ENCODE results near the gene PAPSS2. TPM values are rescaled to one million over a fixed set of nuclear protein-coding genes. Genes with fewer than 3 reads are reported as not detected.

Gene PAPSS2
- total and polyA plus RNA-seq, 5 donors from 2014 or later = 0.07 to 0.14 (median 0.08) TPM; not detected in 2

- Mint-ChIP-seq H3K36me3 (no peaks in the 10 kb centered on the region), H3K4me1 (no peaks in the 10 kb centered on the region), H3K27ac (no peak overlapping the region), H3K4me3 (no peak overlapping the region), H3K27me3 (peaks cover 13% of the 10 kb centered on the region), H3K9me3 (no peaks in the 10 kb centered on the region)
- ATAC-seq (ENCODE audit: low read depth in 2 of 2) = no peak
- Histone ChIP-seq H3K27me3 (ENCODE audit: control insufficient read depth, insufficient read depth, low read length) (peaks cover 6% of the 10 kb centered on the region), H3K27ac (ENCODE audit: insufficient read depth, low read length, poor library complexity, severe bottlenecking) (no peak overlapping the region), H3K4me1 (ENCODE audit: control insufficient read depth, insufficient read depth, low read length, poor library complexity, severe bottlenecking) (no peaks in the 10 kb centered on the region), H3K36me3 (ENCODE audit: control insufficient read depth, insufficient read depth, low read length) (no peaks in the 10 kb centered on the region), H3K4me3 (ENCODE audit: low read depth, low read length) (no peak overlapping the region), H3K9me3 (ENCODE audit: control insufficient read depth in 2 of 2, low read length in 2 of 2) (no peaks in the 10 kb centered on the region)
- no peak for DNase-seq
Observed at GRCh38 chr10:87692956-87693484, 33.3 kb downstream of the PAPSS2 start.

- no peaks in the 10 kb centered on the region for H3K36me3 ChIP-seq (ENCODE audit: control insufficient read depth, insufficient read depth, low read length)
- no peak for DNase-seq
- no peaks in the 10 kb centered on the region for H3K4me1 ChIP-seq (ENCODE audit: control insufficient read depth, insufficient read depth, low read length, poor library complexity, severe bottlenecking)
- no peak overlapping the region for H3K4me3 ChIP-seq (ENCODE audit: low read depth, low read length)
- ATAC-seq (ENCODE audit: low read depth in 2 of 2) = no peak
- Mint-ChIP-seq H3K4me3 (no peak overlapping the region), H3K27me3 (peaks cover 22% of the 10 kb centered on the region), H3K4me1 (no peaks in the 10 kb centered on the region), H3K36me3 (no peaks in the 10 kb centered on the region), H3K9me3 (no peaks in the 10 kb centered on the region), H3K27ac (no peak overlapping the region)
- no peak overlapping the region for H3K27ac ChIP-seq (ENCODE audit: insufficient read depth, low read length, poor library complexity, severe bottlenecking)
- H3K27me3 ChIP-seq (ENCODE audit: control insufficient read depth, insufficient read depth, low read length) = peaks cover 6% of the 10 kb centered on the region
- no peaks in the 10 kb centered on the region for H3K9me3 ChIP-seq (ENCODE audit: control insufficient read depth in 2 of 2, low read length in 2 of 2)
Observed at GRCh38 chr10:87694011-87694794, 34.5 kb downstream of the PAPSS2 start.

- Mint-ChIP-seq H3K27ac (no peak overlapping the region), H3K27me3 (peaks cover 24% of the 10 kb centered on the region), H3K4me1 (no peaks in the 10 kb centered on the region), H3K4me3 (no peak overlapping the region), H3K36me3 (no peaks in the 10 kb centered on the region), H3K9me3 (no peaks in the 10 kb centered on the region)
- H3K4me1 ChIP-seq (ENCODE audit: control insufficient read depth, insufficient read depth, low read length, poor library complexity, severe bottlenecking) = no peaks in the 10 kb centered on the region
- peaks cover 6% of the 10 kb centered on the region for H3K27me3 ChIP-seq (ENCODE audit: control insufficient read depth, insufficient read depth, low read length)
- H3K27ac ChIP-seq (ENCODE audit: insufficient read depth, low read length, poor library complexity, severe bottlenecking) = no peak overlapping the region
- H3K9me3 ChIP-seq (ENCODE audit: control insufficient read depth in 2 of 2, low read length in 2 of 2) = no peaks in the 10 kb centered on the region
- H3K36me3 ChIP-seq (ENCODE audit: control insufficient read depth, insufficient read depth, low read length) = no peaks in the 10 kb centered on the region
- ATAC-seq (ENCODE audit: low read depth in 2 of 2) (no peak), DNase-seq (no peak)
- no peak overlapping the region for H3K4me3 ChIP-seq (ENCODE audit: low read depth, low read length)
Observed at GRCh38 chr10:87695074-87695473, 35.4 kb downstream of the PAPSS2 start.

- DNase-seq (no peak), ATAC-seq (ENCODE audit: low read depth in 2 of 2) (no peak)
- Mint-ChIP-seq H3K27ac (no peak overlapping the region), H3K27me3 (peaks cover 34% of the 10 kb centered on the region), H3K9me3 (no peaks in the 10 kb centered on the region), H3K36me3 (no peaks in the 10 kb centered on the region), H3K4me3 (no peak overlapping the region), H3K4me1 (no peaks in the 10 kb centered on the region)
- Histone ChIP-seq H3K4me3 (ENCODE audit: low read depth, low read length) (no peak overlapping the region), H3K36me3 (ENCODE audit: control insufficient read depth, insufficient read depth, low read length) (no peaks in the 10 kb centered on the region), H3K27me3 (ENCODE audit: control insufficient read depth, insufficient read depth, low read length) (peaks cover 6% of the 10 kb centered on the region), H3K9me3 (ENCODE audit: control insufficient read depth in 2 of 2, low read length in 2 of 2) (no peaks in the 10 kb centered on the region), H3K4me1 (ENCODE audit: control insufficient read depth, insufficient read depth, low read length, poor library complexity, severe bottlenecking) (no peaks in the 10 kb centered on the region), H3K27ac (ENCODE audit: insufficient read depth, low read length, poor library complexity, severe bottlenecking) (no peak overlapping the region)
Observed at GRCh38 chr10:87696922-87697745, 37.5 kb downstream of the PAPSS2 start.

GRCh38 chr10:87700031-87700796, 40.5 kb downstream of the PAPSS2 start:
- no peaks in the 10 kb centered on the region for H3K9me3 ChIP-seq (ENCODE audit: control insufficient read depth in 2 of 2, low read length in 2 of 2)
- no peaks in the 10 kb centered on the region for H3K36me3 ChIP-seq (ENCODE audit: control insufficient read depth, insufficient read depth, low read length)
- H3K27me3 Mint-ChIP-seq = peaks cover 40% of the 10 kb centered on the region
- H3K4me3 ChIP-seq (ENCODE audit: low read depth, low read length) = no peak overlapping the region
- peaks cover 4% of the 10 kb centered on the region for H3K27me3 ChIP-seq (ENCODE audit: control insufficient read depth, insufficient read depth, low read length)
- no peak overlapping the region for H3K4me3 Mint-ChIP-seq
- no peak overlapping the region for H3K27ac Mint-ChIP-seq
- H3K9me3 Mint-ChIP-seq = no peaks in the 10 kb centered on the region
- no peaks in the 10 kb centered on the region for H3K4me1 ChIP-seq (ENCODE audit: control insufficient read depth, insufficient read depth, low read length, poor library complexity, severe bottlenecking)
- ATAC-seq (ENCODE audit: low read depth in 2 of 2) (no peak), DNase-seq (no peak)
- H3K27ac ChIP-seq (ENCODE audit: insufficient read depth, low read length, poor library complexity, severe bottlenecking) = no peak overlapping the region
- H3K36me3 Mint-ChIP-seq = no peaks in the 10 kb centered on the region
- no peaks in the 10 kb centered on the region for H3K4me1 Mint-ChIP-seq

- H3K4me1 Mint-ChIP-seq = no peaks in the 10 kb centered on the region
- H3K27ac Mint-ChIP-seq = no peak overlapping the region
- H3K4me1 ChIP-seq (ENCODE audit: control insufficient read depth, insufficient read depth, low read length, poor library complexity, severe bottlenecking) = no peaks in the 10 kb centered on the region
- no peaks in the 10 kb centered on the region for H3K36me3 Mint-ChIP-seq
- H3K4me3 ChIP-seq (ENCODE audit: low read depth, low read length) = no peak overlapping the region
- DNase-seq (no peak), ATAC-seq (ENCODE audit: low read depth in 2 of 2) (no peak)
- H3K4me3 Mint-ChIP-seq = no peak overlapping the region
- H3K9me3 Mint-ChIP-seq = no peaks in the 10 kb centered on the region
- no peaks in the 10 kb centered on the region for H3K9me3 ChIP-seq (ENCODE audit: control insufficient read depth in 2 of 2, low read length in 2 of 2)
- H3K27me3 Mint-ChIP-seq = peaks cover 43% of the 10 kb centered on the region
- H3K36me3 ChIP-seq (ENCODE audit: control insufficient read depth, insufficient read depth, low read length) = no peaks in the 10 kb centered on the region
- peaks cover 8% of the 10 kb centered on the region for H3K27me3 ChIP-seq (ENCODE audit: control insufficient read depth, insufficient read depth, low read length)
- no peak overlapping the region for H3K27ac ChIP-seq (ENCODE audit: insufficient read depth, low read length, poor library complexity, severe bottlenecking)
Observed at GRCh38 chr10:87702260-87702972, 42.7 kb downstream of the PAPSS2 start.

GRCh38 chr10:87702973-87703294, 43.3 kb downstream of the PAPSS2 start:
- peaks cover 39% of the 10 kb centered on the region for H3K27me3 Mint-ChIP-seq
- no peak overlapping the region for H3K4me3 Mint-ChIP-seq
- H3K27ac Mint-ChIP-seq = no peak overlapping the region
- H3K27ac ChIP-seq (ENCODE audit: insufficient read depth, low read length, poor library complexity, severe bottlenecking) = no peak overlapping the region
- no peaks in the 10 kb centered on the region for H3K9me3 Mint-ChIP-seq
- no peaks in the 10 kb centered on the region for H3K36me3 Mint-ChIP-seq
- no peaks in the 10 kb centered on the region for H3K4me1 Mint-ChIP-seq
- no peaks in the 10 kb centered on the region for H3K36me3 ChIP-seq (ENCODE audit: control insufficient read depth, insufficient read depth, low read length)
- ATAC-seq (ENCODE audit: low read depth in 2 of 2) (no peak), DNase-seq (no peak)
- H3K4me3 ChIP-seq (ENCODE audit: low read depth, low read length) = no peak overlapping the region
- no peaks in the 10 kb centered on the region for H3K4me1 ChIP-seq (ENCODE audit: control insufficient read depth, insufficient read depth, low read length, poor library complexity, severe bottlenecking)
- peaks cover 5% of the 10 kb centered on the region for H3K27me3 ChIP-seq (ENCODE audit: control insufficient read depth, insufficient read depth, low read length)
- H3K9me3 ChIP-seq (ENCODE audit: control insufficient read depth in 2 of 2, low read length in 2 of 2) = no peaks in the 10 kb centered on the region

Measured in CD4-positive, CD25-positive, alpha-beta regulatory T cell (primary cell).